Small intestine (tissue), 7 donors: Measurements from ENCODE around the gene COQ8A. TPM values are rescaled to one million over a fixed set of nuclear protein-coding genes. Genes with fewer than 3 reads are reported as not detected.
"Not testable (repeated sequence)": the region's sequence is repeated elsewhere in the genome, so short reads cannot be mapped to it uniquely, and the experiment has no call there.

Source experiments
- DNase-seq, 2 donors: peaks; one replicate each; pipeline versions ENCODE4 v3.0.0 to v3.0.0-alpha.2; 2013
- FAIRE-seq: peaks from 2 replicates; lab custom pipeline; 2012; peaks lifted over from hg19 to GRCh38; lab: Jason Lieb, UNC
- H3K27ac ChIP-seq, 3 donors: one replicate each; pipeline ENCODE4 v1.5.1; 2013; ENCODE audit warnings: low read length in 2 of 3, mild to moderate bottlenecking in 2 of 3, control low read depth in 1 of 3, inconsistent platforms in 1 of 3, low read depth in 1 of 3, moderate library complexity in 1 of 3
- H3K27me3 ChIP-seq, 3 donors: one replicate each; pipeline ENCODE4 v1.6.1; 2013; ENCODE audit warnings: low read length in 3 of 3, inconsistent platforms in 1 of 3; ENCODE audit not compliant: control insufficient read depth in 3 of 3, insufficient read depth in 3 of 3
- H3K36me3 ChIP-seq, 3 donors: one replicate each; pipeline ENCODE4 v1.6.1; 2013; ENCODE audit warnings: low read length in 3 of 3, inconsistent platforms in 1 of 3, low read depth in 1 of 3, mild to moderate bottlenecking in 1 of 3, moderate library complexity in 1 of 3; ENCODE audit not compliant: control insufficient read depth in 3 of 3, insufficient read depth in 2 of 3
- H3K4me1 ChIP-seq, 3 donors: one replicate each; pipeline ENCODE4 v1.6.1; 2013; ENCODE audit warnings: low read length in 2 of 3, inconsistent platforms in 1 of 3, low read depth in 1 of 3, mild to moderate bottlenecking in 1 of 3, moderate library complexity in 1 of 3; ENCODE audit not compliant: control insufficient read depth in 3 of 3, insufficient read depth in 2 of 3
- H3K4me3 ChIP-seq, 3 donors: one replicate each; pipeline ENCODE4 v1.5.1; 2013; ENCODE audit warnings: low read length in 3 of 3, control low read depth in 1 of 3, inconsistent platforms in 1 of 3, low read depth in 1 of 3, mild to moderate bottlenecking in 1 of 3, moderate library complexity in 1 of 3
- H3K9me3 ChIP-seq, 2 donors: one replicate each; pipeline ENCODE4 v1.6.1; 2013; ENCODE audit warnings: low read depth in 1 of 2, low read length in 1 of 2; ENCODE audit not compliant: control insufficient read depth in 2 of 2, insufficient read depth in 1 of 2
- WGBS, 3 donors: extraction: QIAGEN DNeasy Blood & Tissue Kit; methylation state at CpG; one replicate each; pipeline ENCODE4 v1.1.7; 2013; 5-methylcytosine and 5-hydroxymethylcytosine counted together
- polyA plus RNA-seq, 4 donors: library from polyadenylated mRNA; stranded (reverse) in 3 of 4; unstranded in 1 of 4; fragments of 200-250 nt in 3 of 4; fragments of 120-200 nt in 1 of 4; gene quantifications; one replicate each; pipeline versions ENCODE4 v1.2.1 to v1.2.3, GENCODE V29; 2013
- donor health status: healthy with polysubstance abuse.
- donor health status: control.
- donor health status: control.
- donor health status: Bipolar disorder and iron deficiency.
- donor health status: healthy.

COQ8A gene
- polyA plus RNA-seq, 4 donors, result 35.7 to 52.6 (median 47.7) TPM

GRCh38 chr1:226950316-226950715 is 10.2 kb downstream of the COQ8A start:
- H3K27me3 ChIP-seq, result no peaks in the 10 kb centered on the region
- 88 to 97% (median 90%) methylated on average over 1 of the region's 1 CpG for WGBS, 3 donors
- peaks cover 0 to 17% (median 0%) of the 10 kb centered on the region in 3 donors for H3K36me3 ChIP-seq
- H3K4me1 ChIP-seq, result peaks cover 5 to 8% (median 7%) of the 10 kb centered on the region in 3 donors
- no peak for DNase-seq
- no peak overlapping the region for H3K27ac ChIP-seq
- no peak overlapping the region for H3K4me3 ChIP-seq
- peaks cover 0 to 10% of the 10 kb centered on the region in 2 donors for H3K9me3 ChIP-seq
- no peak for FAIRE-seq

- 65 to 79% (median 70%) methylated on average over 6 of the region's 6 CpGs for WGBS, 3 donors
- peaks cover 0 to 12% of the 10 kb centered on the region in 2 donors for H3K9me3 ChIP-seq
- DNase-seq, result no peak
- no peak overlapping the region for H3K27ac ChIP-seq
- no peaks in the 10 kb centered on the region for H3K27me3 ChIP-seq
- H3K4me1 ChIP-seq, result peaks cover 4 to 7% (median 5%) of the 10 kb centered on the region in 3 donors
- peaks cover 0 to 17% (median 0%) of the 10 kb centered on the region in 3 donors for H3K36me3 ChIP-seq
- no peak for FAIRE-seq
- no peak overlapping the region for H3K4me3 ChIP-seq
These were observed 10.8 kb downstream of the COQ8A start for GRCh38 chr1:226950871-226951270.

- H3K27me3 ChIP-seq, result no peaks in the 10 kb centered on the region
- peaks cover 0 to 17% (median 0%) of the 10 kb centered on the region in 3 donors for H3K36me3 ChIP-seq
- no peak overlapping the region for H3K27ac ChIP-seq
- H3K9me3 ChIP-seq, result peaks cover 0 to 12% of the 10 kb centered on the region in 2 donors
- DNase-seq, result no peak
- peaks cover 0 to 4% (median 0%) of the 10 kb centered on the region in 3 donors for H3K4me1 ChIP-seq
- WGBS, 3 donors, result 80 to 83% (median 83%) methylated on average over 12 of the region's 12 CpGs
- FAIRE-seq, result no peak
- no peak overlapping the region for H3K4me3 ChIP-seq
These were observed 11.4 kb downstream of the COQ8A start for GRCh38 chr1:226951286-226952117.

- Histone ChIP-seq H3K27ac (no peak overlapping the region), H3K9me3 (peaks cover 0 to 12% of the 10 kb centered on the region in 2 donors)
- 86 to 89% (median 87%) methylated on average over 3 of the region's 3 CpGs for WGBS, 3 donors
These were observed 12.0 kb downstream of the COQ8A start for GRCh38 chr1:226952118-226952441.

GRCh38 chr1:226953175-226953800 is 13.2 kb downstream of the COQ8A start:
- DNase-seq, result no peak
- no peak overlapping the region for H3K4me3 ChIP-seq
- peaks cover 0 to 4% (median 0%) of the 10 kb centered on the region in 3 donors for H3K4me1 ChIP-seq
- FAIRE-seq, result no peak
- H3K36me3 ChIP-seq, result peaks cover 0 to 18% (median 0%) of the 10 kb centered on the region in 3 donors
- 87 to 91% (median 89%) methylated on average over 11 of the region's 11 CpGs for WGBS, 3 donors
- H3K27ac ChIP-seq, result no peak overlapping the region
- no peaks in the 10 kb centered on the region for H3K27me3 ChIP-seq
- H3K9me3 ChIP-seq, result peaks cover 0 to 10% of the 10 kb centered on the region in 2 donors

More at GRCh38 chr1:226952118-226952441, 12.0 kb downstream of the COQ8A start:
- DNase-seq, result no peak
- Histone ChIP-seq H3K27me3 (no peaks in the 10 kb centered on the region), H3K4me1 (peaks cover 0 to 4% (median 0%) of the 10 kb centered on the region in 3 donors), H3K36me3 (peaks cover 0 to 17% (median 0%) of the 10 kb centered on the region in 3 donors), H3K4me3 (no peak overlapping the region)
- no peak for FAIRE-seq

GRCh38 chr1:226954337-226954736 is 14.2 kb downstream of the COQ8A start:
- DNase-seq (no peak), FAIRE-seq (no peak)
- Histone ChIP-seq H3K36me3 (peaks cover 0 to 17% (median 0%) of the 10 kb centered on the region in 3 donors), H3K27ac (no peak overlapping the region), H3K4me3 (no peak overlapping the region), H3K27me3 (no peaks in the 10 kb centered on the region), H3K4me1 (peaks cover 0 to 4% (median 0%) of the 10 kb centered on the region in 3 donors), H3K9me3 (peaks cover 0 to 12% of the 10 kb centered on the region in 2 donors)
- WGBS, 3 donors, result 44 to 76% (median 49%) methylated on average over 6 of the region's 6 CpGs

- no peaks in the 10 kb centered on the region for H3K27me3 ChIP-seq
- H3K4me3 ChIP-seq, result no peak overlapping the region
- peaks cover 0 to 4% (median 0%) of the 10 kb centered on the region in 3 donors for H3K4me1 ChIP-seq
- no peak overlapping the region for H3K27ac ChIP-seq
- peaks cover 0 to 16% (median 0%) of the 10 kb centered on the region in 3 donors for H3K36me3 ChIP-seq
- WGBS, 3 donors, result 91 to 95% (median 95%) methylated on average over 4 of the region's 4 CpGs
- peaks cover 0 to 12% of the 10 kb centered on the region in 2 donors for H3K9me3 ChIP-seq
- no peak for FAIRE-seq
- DNase-seq, result no peak
These were observed 14.7 kb downstream of the COQ8A start for GRCh38 chr1:226954777-226955176.

GRCh38 chr1:226955857-226956256 is 15.8 kb downstream of the COQ8A start:
- WGBS, 3 donors, result 97 to 98% (median 98%) methylated on average over 2 of the region's 2 CpGs
- H3K4me3 ChIP-seq, result not testable (repeated sequence)

More at GRCh38 chr1:226955857-226956256, 15.8 kb downstream of the COQ8A start:
- Histone ChIP-seq H3K9me3 (peaks cover 0 to 16% of the 10 kb centered on the region in 2 donors), H3K36me3 (peaks cover 0 to 18% (median 0%) of the 10 kb centered on the region in 3 donors)
- not testable (repeated sequence) for H3K4me1 ChIP-seq, DNase-seq, FAIRE-seq, H3K27me3 ChIP-seq, H3K27ac ChIP-seq
